Ovary (tissue), 9 donors: Measurements from ENCODE around the gene HHAT. TPM values are rescaled to one million over a fixed set of nuclear protein-coding genes. Genes with fewer than 3 reads are reported as not detected.

ENCODE experiments used
- DNase-seq, 5 donors: peaks; one replicate each; pipeline ENCODE4 v3.0.0-alpha.2; 2019 to 2020
- H3K27ac ChIP-seq, 2 donors: fragments of 200-600 bp; one replicate each; pipeline versions ENCODE4 v1.5.1 to v1.8.0; 2019 to 2022
- H3K27me3 ChIP-seq: fragments of 200-600 bp; one replicate; pipeline ENCODE4 v1.8.0; 2022
- H3K36me3 ChIP-seq: fragments of 200-600 bp; sonication (generic); one replicate; pipeline ENCODE4 v1.5.1; 2019
- H3K4me1 ChIP-seq: one replicate; pipeline ENCODE4 v1.8.1; 2013; ENCODE audit warnings: mild to moderate bottlenecking, moderate library complexity; ENCODE audit not compliant: insufficient read depth
- H3K4me3 ChIP-seq: fragments of 200-600 bp; sonication (generic); one replicate; pipeline ENCODE4 v1.5.1; 2017
- H3K9me3 ChIP-seq, 2 donors: fragments of 200-600 bp in 1 of 2; sonication (generic) in 1 of 2; one replicate each; pipeline versions ENCODE4 v1.5.1 to v1.8.1; 2013 to 2019; ENCODE audit warnings: mild to moderate bottlenecking in 1 of 2, moderate library complexity in 1 of 2
- EP300 ChIP-seq: sonication (generic); formaldehyde crosslinking; IDR thresholded peaks from one replicate; pipeline ENCODE4 v1.6.1; 2017; ENCODE audit warnings: antibody characterized with exemption
- POLR2A ChIP-seq: fragments of 450-650 bp; IDR thresholded peaks from one replicate; pipeline ENCODE4 v1.6.1; 2017; ENCODE audit warnings: antibody characterized with exemption, mild to moderate bottlenecking, moderate library complexity
- WGBS, 3 donors: extraction: QIAGEN DNeasy Blood & Tissue Kit in 1 of 3; methylation state at CpG; one replicate each; pipeline versions ENCODE4 v1.1.5 to v1.1.7; 2013 to 2017; 5-methylcytosine and 5-hydroxymethylcytosine counted together
- intact Hi-C, 4 donors: fragments of 100-400 bp; cut with DNase I; formaldehyde crosslinking; loops; one replicate each; pipeline versions ENCODE4 v1.11.0 to v1.15.1; 2022 to 2023
- polyA plus RNA-seq, 2 donors: library from polyadenylated mRNA; stranded (reverse); fragments of 200-250 nt in 1 of 2; fragments of 350-450 nt in 1 of 2; fragmentation: Illumina TruSeq in 1 of 2; extraction: RNeasy Lipid Tissue Mini Kit (QIAGEN cat#74804) in 1 of 2; gene quantifications; one replicate each; pipeline ENCODE4 v1.2.3, GENCODE V29; 2013 to 2014
- total RNA-seq, 7 donors: library from RNA; depleted of rRNA in 2 of 7; stranded (reverse); fragments of >200 nt in 2 of 7; fragmentation: NEBNext Ultra II Directional in 3 of 7; extraction: Animal tissue kit (Norgen Biotek cat#: 25700) in 3 of 7; gene quantifications; one replicate each; pipeline versions ENCODE4 v1.1.0 to v1.2.4, GENCODE V29; 2016 to 2023
- TF ChIP-seq, protein P1 (sequence below), 3 donors: fragments of 450-650 bp in 2 of 3; fragments of 200-600 bp in 1 of 3; IDR thresholded peaks; one replicate each; pipeline versions ENCODE4 v1.5.1 to v1.8.0; 2016 to 2022; ENCODE audit warnings: antibody characterized with exemption in 3 of 3, mild to moderate bottlenecking in 1 of 3
- donor health status: DM: no; HTN: no; CAD: no; lungs with moderate emphysema.
- donor health status: DM: no; HTN: no; CAD: no.
- donor health status: Bipolar disorder and iron deficiency.
- donor health status: DM: yes; HTN: yes; CAD: no.
- donor health status: DM: no; HTN: no; CAD: no.
- donor health status: DM: yes; HTN: yes; CAD: no.

Gene HHAT
- total and polyA plus RNA-seq, 9 donors, result 2.1 to 10.5 (median 4.1) TPM

GRCh38 chr1:210291081-210291764 lies 37.5 kb upstream of the HHAT start:
- intact Hi-C loops, result loop anchor here in 1 of 4 donors (10.0 kb wide), 1 partner anchor 426 kb away; no protein-coding TSS in a partner anchor
- 42 to 72% (median 66%) methylated on average over 8 of the region's 8 CpGs for WGBS, 3 donors
- Histone ChIP-seq H3K4me3 (no peak overlapping the region), H3K36me3 (no peaks in the 10 kb centered on the region), H3K27me3 (no peaks in the 10 kb centered on the region), H3K9me3 (no peaks in the 10 kb centered on the region), H3K27ac (peak overlapping the region in 1 of 2 donors; percentile 86), H3K4me1 (peaks cover 8% of the 10 kb centered on the region)
- DNase-seq, result no peak
- TF ChIP-seq EP300 (no peak), POLR2A (no peak)
- TF ChIP-seq, protein P1, sequence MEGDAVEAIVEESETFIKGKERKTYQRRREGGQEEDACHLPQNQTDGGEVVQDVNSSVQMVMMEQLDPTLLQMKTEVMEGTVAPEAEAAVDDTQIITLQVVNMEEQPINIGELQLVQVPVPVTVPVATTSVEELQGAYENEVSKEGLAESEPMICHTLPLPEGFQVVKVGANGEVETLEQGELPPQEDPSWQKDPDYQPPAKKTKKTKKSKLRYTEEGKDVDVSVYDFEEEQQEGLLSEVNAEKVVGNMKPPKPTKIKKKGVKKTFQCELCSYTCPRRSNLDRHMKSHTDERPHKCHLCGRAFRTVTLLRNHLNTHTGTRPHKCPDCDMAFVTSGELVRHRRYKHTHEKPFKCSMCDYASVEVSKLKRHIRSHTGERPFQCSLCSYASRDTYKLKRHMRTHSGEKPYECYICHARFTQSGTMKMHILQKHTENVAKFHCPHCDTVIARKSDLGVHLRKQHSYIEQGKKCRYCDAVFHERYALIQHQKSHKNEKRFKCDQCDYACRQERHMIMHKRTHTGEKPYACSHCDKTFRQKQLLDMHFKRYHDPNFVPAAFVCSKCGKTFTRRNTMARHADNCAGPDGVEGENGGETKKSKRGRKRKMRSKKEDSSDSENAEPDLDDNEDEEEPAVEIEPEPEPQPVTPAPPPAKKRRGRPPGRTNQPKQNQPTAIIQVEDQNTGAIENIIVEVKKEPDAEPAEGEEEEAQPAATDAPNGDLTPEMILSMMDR (IDR thresholded peaks at IDR 0.05), result no peak

GRCh38 chr1:210291786-210292230 lies 36.9 kb upstream of the HHAT start:
- Histone ChIP-seq H3K9me3 (no peaks in the 10 kb centered on the region), H3K4me1 (peaks cover 8% of the 10 kb centered on the region), H3K27me3 (no peaks in the 10 kb centered on the region), H3K27ac (peak overlapping the region; percentile 68 to 86), H3K4me3 (peak overlapping the region; percentile 42), H3K36me3 (no peaks in the 10 kb centered on the region)
- TF ChIP-seq, protein P1 (IDR thresholded peaks at IDR 0.05), result no peak
- 35 to 47% (median 41%) methylated on average over 9 of the region's 9 CpGs for WGBS, 3 donors
- intact Hi-C loops, result loop anchor here in 1 of 4 donors (10.0 kb wide), 1 partner anchor 427 kb away; no protein-coding TSS in a partner anchor
- peak in 1 of 5 donors; percentile 33 for DNase-seq

DNA sequence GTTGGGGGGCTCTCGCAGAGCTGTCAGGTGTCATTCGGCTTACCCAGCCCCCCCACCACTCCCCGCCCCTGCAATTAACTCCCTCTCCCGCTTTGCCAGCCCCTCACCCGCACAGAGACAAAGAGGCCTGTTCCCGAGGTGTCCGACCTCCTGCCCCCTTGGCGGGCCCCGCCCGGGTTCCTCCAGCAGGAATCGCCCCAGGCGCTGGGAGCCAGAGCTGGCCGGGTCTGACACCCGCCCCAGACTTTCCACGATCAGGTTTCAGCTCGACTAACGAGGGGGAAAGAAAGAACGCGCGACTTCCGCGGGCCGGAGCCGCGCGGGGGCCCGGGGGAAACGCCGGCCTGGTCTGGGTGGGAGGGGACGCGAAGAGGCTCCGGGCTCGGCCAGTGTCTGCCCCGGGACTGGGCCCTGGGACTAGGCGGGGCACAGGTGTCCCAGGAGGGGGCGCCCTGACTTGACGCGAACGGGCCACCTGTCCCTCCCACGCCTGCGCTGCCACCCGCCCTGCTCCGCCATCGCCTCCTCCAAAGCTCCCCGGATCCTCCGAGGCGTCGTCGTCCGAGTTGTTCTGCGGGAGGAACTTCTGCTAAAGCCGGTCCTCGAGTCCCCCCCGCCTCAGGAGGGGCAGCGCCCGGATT lies 36.4 kb upstream of the HHAT start:
- H3K4me1 ChIP-seq, result peaks cover 8% of the 10 kb centered on the region
- no peaks in the 10 kb centered on the region for H3K27me3 ChIP-seq
- WGBS, 3 donors, result 3% methylated on average over 50 to 56 of the region's 56 CpGs
- peak; percentile 49 to 71 (median 62) for DNase-seq
- H3K36me3 ChIP-seq, result no peaks in the 10 kb centered on the region
- TF ChIP-seq POLR2A, result no peak
- TF ChIP-seq, protein P1 (IDR thresholded peaks at IDR 0.05), result peak in 1 of 3 donors; percentile 21
- H3K27ac ChIP-seq, result peak overlapping the region; percentile 68 to 86
- H3K9me3 ChIP-seq, result no peaks in the 10 kb centered on the region
- peak overlapping the region; percentile 42 for H3K4me3 ChIP-seq
- intact Hi-C loops, result loop anchor here in 1 of 4 donors (10.0 kb wide), 1 partner anchor 428 kb away; no protein-coding TSS in a partner anchor

GRCh38 chr1:210293171-210293607 lies 35.5 kb upstream of the HHAT start:
- 4 to 9% (median 9%) methylated on average over 7 of the region's 7 CpGs for WGBS, 3 donors
- peaks cover 8% of the 10 kb centered on the region for H3K4me1 ChIP-seq

More at GRCh38 chr1:210293171-210293607, 35.5 kb upstream of the HHAT start:
- no peaks in the 10 kb centered on the region for H3K9me3 ChIP-seq
- no peaks in the 10 kb centered on the region for H3K27me3 ChIP-seq
- H3K27ac ChIP-seq, result peak overlapping the region in 1 of 2 donors; percentile 86
- intact Hi-C loops, result loop anchor here in 1 of 4 donors (10.0 kb wide), 1 partner anchor 428 kb away; no protein-coding TSS in a partner anchor
- TF ChIP-seq POLR2A (no peak), EP300 (no peak)
- TF ChIP-seq, protein P1 (IDR thresholded peaks at IDR 0.05), result no peak
- DNase-seq, result peak; percentile 58 to 71 (median 61)
- no peaks in the 10 kb centered on the region for H3K36me3 ChIP-seq
- H3K4me3 ChIP-seq, result peak overlapping the region; percentile 42
